Measurements from ENCODE around the gene HCN2.

The HCN2 gene

DNA sequence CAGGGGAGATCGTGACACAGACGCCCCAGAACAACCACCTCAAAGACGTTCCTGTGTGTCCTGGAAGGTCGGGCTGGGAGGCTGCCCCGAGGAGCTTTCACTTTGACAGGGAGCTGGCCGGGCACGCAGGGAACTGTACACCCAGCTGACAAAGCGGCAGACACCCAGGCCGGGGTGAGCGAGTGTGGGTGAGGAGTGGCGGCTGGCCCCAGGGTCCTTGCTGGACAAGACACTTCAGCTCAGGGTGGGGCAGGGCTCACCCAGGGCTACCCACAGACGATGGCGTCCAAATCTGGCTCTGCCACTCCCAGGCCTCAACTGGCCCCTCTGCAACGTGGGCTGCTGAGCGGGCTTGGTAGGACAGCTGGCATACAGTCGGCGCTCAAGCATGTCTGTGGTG is 52.0 kb downstream of the HCN2 start:
- no peak overlapping the region for H3K4me3 ChIP-seq (ENCODE audit: low read depth, low read length)
- H3K4me1 ChIP-seq (ENCODE audit: control insufficient read depth, insufficient read depth, low read length): no peaks in the 10 kb centered on the region
- CTCF ChIA-PET: interaction anchor here (0.6 kb wide), 1 partner anchor 57 kb away, joined by 3 read pairs; no protein-coding TSS in a partner anchor
- peaks cover 0 to 15% of the 10 kb centered on the region in 2 experiments; a peak in 2 of 3 replicates for H3K36me3 ChIP-seq (ENCODE audit: control insufficient read depth in 2 of 2, insufficient read depth in 1 of 2, low read length in 2 of 2)
- TF ChIP-seq ZNF600 (tag by site-specific recombination; IDR thresholded peaks at IDR 0.05): 0 out of 2 replicates have a peak, but pooled peaks have one; percentile 20
- no peak for TF ChIP-seq ZNF155 (tag by site-specific recombination; IDR thresholded peaks at IDR 0.05)
- no peak overlapping the region for H3K27ac ChIP-seq (ENCODE audit: extremely low read depth, low read depth, low read length)
- POLR2A ChIA-PET: interaction anchor here (0.6 kb wide), 1 partner anchor 109 kb away, joined by 3 read pairs; no protein-coding TSS in a partner anchor
- no peaks in the 10 kb centered on the region for H3K9me3 ChIP-seq (ENCODE audit: control insufficient read depth, insufficient read depth, low read depth, low read length)

DNA sequence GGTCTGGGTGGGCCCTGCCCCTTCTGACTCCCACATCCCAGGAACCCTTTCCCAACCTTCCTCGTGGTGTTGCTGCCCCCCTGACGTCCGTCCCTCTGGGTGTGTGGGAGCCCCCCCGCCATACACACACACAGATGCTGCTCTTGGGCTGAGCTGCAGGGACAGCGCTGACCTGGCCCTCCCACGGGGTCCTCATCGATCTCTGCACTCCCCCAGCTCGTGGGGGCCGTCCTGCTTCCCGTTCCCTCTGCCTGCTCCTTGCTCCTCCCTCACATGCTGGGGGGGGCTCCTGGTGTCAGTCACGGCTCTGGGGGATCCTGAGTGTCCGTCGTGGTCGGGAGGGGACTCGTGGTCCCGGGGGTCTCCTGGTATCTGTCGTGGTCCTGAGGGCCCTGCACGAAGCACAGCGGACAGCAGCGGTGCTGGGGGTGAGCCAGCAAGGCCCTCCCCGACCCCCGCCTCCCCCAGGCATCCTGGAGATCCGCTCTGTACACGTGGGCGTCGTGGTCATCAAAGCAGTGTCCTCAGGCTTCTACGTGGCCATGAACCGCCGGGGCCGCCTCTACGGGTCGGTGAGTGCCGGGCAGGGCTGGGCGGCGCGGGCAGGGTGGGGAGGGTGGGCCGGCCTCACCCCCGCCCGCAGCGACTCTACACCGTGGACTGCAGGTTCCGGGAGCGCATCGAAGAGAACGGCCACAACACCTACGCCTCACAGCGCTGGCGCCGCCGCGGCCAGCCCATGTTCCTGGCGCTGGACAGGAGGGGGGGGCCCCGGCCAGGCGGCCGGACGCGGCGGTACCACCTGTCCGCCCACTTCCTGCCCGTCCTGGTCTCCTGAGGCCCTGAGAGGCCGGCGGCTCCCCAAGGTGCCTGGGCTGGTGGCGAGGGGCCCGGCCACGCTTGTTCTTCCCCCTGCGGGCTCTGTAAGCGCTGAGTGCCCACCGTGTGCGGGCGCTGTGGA is 53.4 kb downstream of the HCN2 start:
- no peaks in the 10 kb centered on the region for H3K4me1 ChIP-seq (ENCODE audit: control insufficient read depth, insufficient read depth, low read length)
- CTCF ChIA-PET: no interaction called here
- peaks cover 0 to 27% of the 10 kb centered on the region in 2 experiments; a peak in 2 of 3 replicates for H3K36me3 ChIP-seq (ENCODE audit: control insufficient read depth in 2 of 2, insufficient read depth in 1 of 2, low read length in 2 of 2)
- H3K27ac ChIP-seq (ENCODE audit: extremely low read depth, low read depth, low read length): no peak overlapping the region
- POLR2A ChIA-PET: interaction anchor here (0.6 kb wide), 1 partner anchor 38 kb away, joined by 3 read pairs; no protein-coding TSS in a partner anchor
- no peaks in the 10 kb centered on the region for H3K9me3 ChIP-seq (ENCODE audit: control insufficient read depth, insufficient read depth, low read depth, low read length)
- TF ChIP-seq BCL6B (tag by site-specific recombination; IDR thresholded peaks at IDR 0.05): no peak
- peak; percentile 52; the same call in 1 of the 2 replicates for TF ChIP-seq EGR2 (tag by site-specific recombination; IDR thresholded peaks at IDR 0.05; ENCODE audit: low read depth)
- TF ChIP-seq, protein P1, sequence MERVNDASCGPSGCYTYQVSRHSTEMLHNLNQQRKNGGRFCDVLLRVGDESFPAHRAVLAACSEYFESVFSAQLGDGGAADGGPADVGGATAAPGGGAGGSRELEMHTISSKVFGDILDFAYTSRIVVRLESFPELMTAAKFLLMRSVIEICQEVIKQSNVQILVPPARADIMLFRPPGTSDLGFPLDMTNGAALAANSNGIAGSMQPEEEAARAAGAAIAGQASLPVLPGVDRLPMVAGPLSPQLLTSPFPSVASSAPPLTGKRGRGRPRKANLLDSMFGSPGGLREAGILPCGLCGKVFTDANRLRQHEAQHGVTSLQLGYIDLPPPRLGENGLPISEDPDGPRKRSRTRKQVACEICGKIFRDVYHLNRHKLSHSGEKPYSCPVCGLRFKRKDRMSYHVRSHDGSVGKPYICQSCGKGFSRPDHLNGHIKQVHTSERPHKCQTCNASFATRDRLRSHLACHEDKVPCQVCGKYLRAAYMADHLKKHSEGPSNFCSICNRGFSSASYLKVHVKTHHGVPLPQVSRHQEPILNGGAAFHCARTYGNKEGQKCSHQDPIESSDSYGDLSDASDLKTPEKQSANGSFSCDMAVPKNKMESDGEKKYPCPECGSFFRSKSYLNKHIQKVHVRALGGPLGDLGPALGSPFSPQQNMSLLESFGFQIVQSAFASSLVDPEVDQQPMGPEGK (tag by site-specific recombination; IDR thresholded peaks at IDR 0.05): peak; percentile 59; the same call in 1 of the 2 replicates
- TF ChIP-seq, protein P2, sequence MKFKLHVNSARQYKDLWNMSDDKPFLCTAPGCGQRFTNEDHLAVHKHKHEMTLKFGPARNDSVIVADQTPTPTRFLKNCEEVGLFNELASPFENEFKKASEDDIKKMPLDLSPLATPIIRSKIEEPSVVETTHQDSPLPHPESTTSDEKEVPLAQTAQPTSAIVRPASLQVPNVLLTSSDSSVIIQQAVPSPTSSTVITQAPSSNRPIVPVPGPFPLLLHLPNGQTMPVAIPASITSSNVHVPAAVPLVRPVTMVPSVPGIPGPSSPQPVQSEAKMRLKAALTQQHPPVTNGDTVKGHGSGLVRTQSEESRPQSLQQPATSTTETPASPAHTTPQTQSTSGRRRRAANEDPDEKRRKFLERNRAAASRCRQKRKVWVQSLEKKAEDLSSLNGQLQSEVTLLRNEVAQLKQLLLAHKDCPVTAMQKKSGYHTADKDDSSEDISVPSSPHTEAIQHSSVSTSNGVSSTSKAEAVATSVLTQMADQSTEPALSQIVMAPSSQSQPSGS (tag by site-specific recombination; IDR thresholded peaks at IDR 0.05; ENCODE audit: low read depth): no peak
- TF ChIP-seq ZFHX2 (tag by site-specific recombination; conservative IDR thresholded peaks at IDR 0.05): peak; percentile 65
- peak; percentile 23; the same call in 1 of the 2 replicates for TF ChIP-seq KLF8 (tag by site-specific recombination; IDR thresholded peaks at IDR 0.05)
- H3K4me3 ChIP-seq (ENCODE audit: low read depth, low read length): no peak overlapping the region

DNA sequence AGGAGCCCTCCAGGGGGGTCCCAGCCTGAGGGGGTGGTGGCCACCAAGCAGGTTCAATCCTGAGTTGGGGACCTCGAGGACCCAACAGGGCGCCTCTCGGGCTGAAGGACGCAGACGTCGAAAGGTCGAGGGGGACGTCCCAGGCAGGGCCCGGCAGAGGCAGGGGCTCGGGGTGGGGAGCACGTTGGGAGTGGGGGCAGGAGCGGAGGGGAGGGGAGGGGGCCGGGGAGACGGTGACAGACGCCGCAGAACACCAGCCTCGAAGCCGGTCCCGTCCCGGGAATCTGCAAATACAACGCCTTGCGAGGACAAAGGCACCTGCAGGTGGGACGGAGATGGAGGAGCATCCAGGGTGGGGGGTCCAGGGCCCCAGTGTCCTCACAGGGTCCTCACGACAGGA is 54.1 kb downstream of the HCN2 start:
- H3K4me3 ChIP-seq (ENCODE audit: low read depth, low read length): no peak overlapping the region
- H3K36me3 ChIP-seq (ENCODE audit: control insufficient read depth in 2 of 2, insufficient read depth in 1 of 2, low read length in 2 of 2): peaks cover 0 to 33% of the 10 kb centered on the region in 2 experiments; a peak in 2 of 3 replicates
- no peaks in the 10 kb centered on the region for H3K9me3 ChIP-seq (ENCODE audit: control insufficient read depth, insufficient read depth, low read depth, low read length)
- POLR2A ChIA-PET: interaction anchor here (1.6 kb wide), 1 partner anchor 58 kb away, joined by 4 read pairs; no protein-coding TSS in a partner anchor
- no peak overlapping the region for H3K27ac ChIP-seq (ENCODE audit: extremely low read depth, low read depth, low read length)
- CTCF ChIA-PET: no interaction called here
- H3K4me1 ChIP-seq (ENCODE audit: control insufficient read depth, insufficient read depth, low read length): no peaks in the 10 kb centered on the region
- TF ChIP-seq TSHZ1 (tag by site-specific recombination; IDR thresholded peaks at IDR 0.05; ENCODE audit: borderline replicate concordance): no peak
- TF ChIP-seq SCRT1 (tag by site-specific recombination; IDR thresholded peaks at IDR 0.05; ENCODE audit: borderline replicate concordance): no peak
- TF ChIP-seq SP3 (tag by site-specific recombination; IDR thresholded peaks at IDR 0.05): no peak
- no peak for TF ChIP-seq ZNF473 (tag by site-specific recombination; IDR thresholded peaks at IDR 0.05)
- TF ChIP-seq, protein P3, sequence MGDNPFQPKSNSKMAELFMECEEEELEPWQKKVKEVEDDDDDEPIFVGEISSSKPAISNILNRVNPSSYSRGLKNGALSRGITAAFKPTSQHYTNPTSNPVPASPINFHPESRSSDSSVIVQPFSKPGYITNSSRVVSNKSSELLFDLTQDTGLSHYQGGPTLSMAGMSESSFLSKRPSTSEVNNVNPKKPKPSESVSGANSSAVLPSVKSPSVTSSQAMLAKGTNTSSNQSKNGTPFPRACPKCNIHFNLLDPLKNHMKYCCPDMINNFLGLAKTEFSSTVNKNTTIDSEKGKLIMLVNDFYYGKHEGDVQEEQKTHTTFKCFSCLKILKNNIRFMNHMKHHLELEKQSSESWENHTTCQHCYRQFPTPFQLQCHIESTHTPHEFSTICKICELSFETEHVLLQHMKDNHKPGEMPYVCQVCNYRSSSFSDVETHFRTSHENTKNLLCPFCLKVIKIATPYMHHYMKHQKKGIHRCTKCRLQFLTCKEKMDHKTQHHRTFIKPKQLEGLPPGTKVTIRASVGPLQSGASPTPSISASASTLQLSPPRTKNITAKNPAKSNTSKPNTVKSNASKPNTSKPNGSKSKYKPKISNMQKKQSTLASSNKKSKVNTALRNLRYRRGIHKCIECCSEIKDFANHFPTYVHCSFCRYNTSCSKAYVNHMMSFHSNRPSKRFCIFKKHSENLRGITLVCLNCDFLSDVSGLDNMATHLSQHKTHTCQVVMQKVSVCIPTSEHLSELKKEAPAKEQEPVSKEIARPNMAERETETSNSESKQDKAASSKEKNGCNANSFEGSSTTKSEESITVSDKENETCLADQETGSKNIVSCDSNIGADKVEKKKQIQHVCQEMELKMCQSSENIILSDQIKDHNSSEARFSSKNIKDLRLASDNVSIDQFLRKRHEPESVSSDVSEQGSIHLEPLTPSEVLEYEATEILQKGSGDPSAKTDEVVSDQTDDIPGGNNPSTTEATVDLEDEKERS (tag by site-specific recombination; IDR thresholded peaks at IDR 0.05): no peak
- no peak for TF ChIP-seq ZFHX2 (tag by site-specific recombination; conservative IDR thresholded peaks at IDR 0.05)
- no peak for TF ChIP-seq ZNF174 (tag by site-specific recombination; IDR thresholded peaks at IDR 0.05)
- no peak for TF ChIP-seq ZNF16 (tag by site-specific recombination; IDR thresholded peaks at IDR 0.05; ENCODE audit: low read depth)
